Heart right ventricle (tissue), 16 donors: ENCODE data around the gene CFAP299. TPM values are rescaled to one million over a fixed set of nuclear protein-coding genes. Genes with fewer than 3 reads are reported as not detected.
A peak's percentile ranks its signal among the peaks of the same experiment; 100 is the strongest.
"Not testable (repeated sequence)": the region's sequence is repeated elsewhere in the genome, so short reads cannot be mapped to it uniquely, and the experiment has no call there.

ENCODE experiments used
- ATAC-seq, 8 donors: fragments of 200-7000 bp; cut with Tn5 transposase; one replicate each; pipeline ENCODE4 v1.9.1; 2020; ENCODE audit warnings: mild to moderate bottlenecking in 8 of 8, moderate library complexity in 8 of 8, moderate number of reproducible peaks in 1 of 8
- DNase-seq, 2 donors: peaks; one replicate each; pipeline ENCODE4 v3.0.0-alpha.2; 2020
- H3K27ac ChIP-seq, 10 donors: fragments of 200-600 bp; sonication (generic) in 2 of 10; one replicate each; pipeline versions ENCODE4 v1.5.0 to v1.8.0; 2020 to 2022; ENCODE audit warnings: mild to moderate bottlenecking in 3 of 10
- H3K27me3 ChIP-seq, 7 donors: fragments of 200-600 bp; one replicate each; pipeline ENCODE4 v1.8.0; 2021 to 2022; ENCODE audit warnings: mild to moderate bottlenecking in 2 of 7
- H3K36me3 ChIP-seq, 9 donors: fragments of 200-600 bp; sonication (generic) in 1 of 9; one replicate each; pipeline versions ENCODE4 v1.5.0 to v1.8.0; 2020 to 2022; ENCODE audit warnings: mild to moderate bottlenecking in 2 of 9
- H3K4me1 ChIP-seq, 9 donors: fragments of 200-600 bp; sonication (generic) in 1 of 9; one replicate each; pipeline versions ENCODE4 v1.5.0 to v1.8.0; 2020 to 2022; ENCODE audit warnings: mild to moderate bottlenecking in 4 of 9
- H3K4me3 ChIP-seq, 10 donors: fragments of 200-600 bp; sonication (generic) in 2 of 10; one replicate each; pipeline versions ENCODE4 v1.5.0 to v1.8.0; 2020 to 2022; ENCODE audit warnings: mild to moderate bottlenecking in 7 of 10, moderate library complexity in 2 of 10
- H3K9me3 ChIP-seq, 11 donors: fragments of 200-600 bp in 10 of 11; sonication (generic) in 2 of 11; one replicate each; pipeline versions ENCODE4 v1.5.0 to v1.8.0; 2013 to 2022; ENCODE audit warnings: mild to moderate bottlenecking in 2 of 11, control low read depth in 1 of 11, moderate library complexity in 1 of 11
- CTCF ChIP-seq, 9 donors: fragments of 200-600 bp; sonication (generic) in 2 of 9; IDR thresholded peaks; one replicate each; pipeline versions ENCODE4 v1.5.0 to v1.8.0; 2021 to 2022; ENCODE audit warnings: antibody characterized with exemption in 9 of 9, mild to moderate bottlenecking in 5 of 9, moderate library complexity in 1 of 9
- WGBS, 2 donors: extraction: QIAGEN DNeasy Blood & Tissue Kit; methylation state at CpG; one replicate each; pipeline ENCODE4 v1.1.7; 2013; ENCODE audit warnings: inconsistent platforms in 1 of 2; 5-methylcytosine and 5-hydroxymethylcytosine counted together
- intact Hi-C, 10 donors: fragments of 100-400 bp; cut with DNase I; formaldehyde crosslinking; loops; one replicate each; pipeline versions ENCODE4 v1.11.1 to v1.14.2; 2022
- long read RNA-seq, 3 donors: library from polyadenylated mRNA; unstranded; transcript quantifications; one replicate each; pipeline ENCODE4 v2.0.0, GENCODE V29; 2020 to 2021
- polyA plus RNA-seq, 2 donors: library from polyadenylated mRNA; stranded (reverse); fragments of 200-250 nt; gene quantifications; one replicate each; pipeline ENCODE4 v1.2.3, GENCODE V29; 2013
- total RNA-seq, 10 donors: library from RNA; stranded (reverse); fragmentation: NEBNext Ultra II Directional in 3 of 10; extraction: Animal tissue kit (Norgen Biotek cat#: 25700) in 3 of 10; gene quantifications; one replicate each; pipeline versions ENCODE4 v1.2.1 to v1.2.4, GENCODE V29; 2021 to 2023
- donor health status: Arrhythmogenic right ventricular cardiomyopathy.
- donor health status: ischemic (EF 13 %, LVEDD 7.1; RV severe dilation, severe dysfunction).
- donor health status: healthy with polysubstance abuse.
- donor health status: DM: no; HTN: yes; CAD: no.
- donor health status: DM: no; HTN: no; CAD: no.
- donor health status: ischemic (EF 25% LVEDD 6.9; RV normal size, moderate dysfunction).
- donor health status: ischemic (EF 25% LVEDD 5.7; RV mildly dilated, moderate dysfunction).
- donor health status: healthy.
- donor health status: DM: yes; HTN: yes; CAD: no.
- donor health status: Ischemic cardiomyopathy.
- donor health status: ischemic (EF 35%, LVEDD 5.7; RV mildly dilated, moderate dysfunction).
- donor health status: nonischemic (EF 11% LVEDD 7.7; RV severe dilation, severe dysfunction).
- donor health status: DM: yes; HTN: yes; CAD: no.
- donor health status: PGD.
- donor health status: ischemic (EF 29% LVEDD 5.4; RV normal size, mild dysfunction).
- donor health status: nonischemic (EF 23%, LVEDD 6.1; RV moderate dilation, normal function).

The CFAP299 gene
- total RNA-seq (under 1 TPM in 1 of 10 donors, not detected in 9; 0.93 TPM), polyA plus RNA-seq (not detected)
- long read RNA-seq, donor 1, result 0 reads
- long read RNA-seq, donor 2, result 0 reads
- long read RNA-seq, donor 3, partial matches to known transcripts, result 0 of 1 reads
- long read RNA-seq, donor 3, other reads (novel, unspliced or antisense), result 1 of 1 reads

DNA sequence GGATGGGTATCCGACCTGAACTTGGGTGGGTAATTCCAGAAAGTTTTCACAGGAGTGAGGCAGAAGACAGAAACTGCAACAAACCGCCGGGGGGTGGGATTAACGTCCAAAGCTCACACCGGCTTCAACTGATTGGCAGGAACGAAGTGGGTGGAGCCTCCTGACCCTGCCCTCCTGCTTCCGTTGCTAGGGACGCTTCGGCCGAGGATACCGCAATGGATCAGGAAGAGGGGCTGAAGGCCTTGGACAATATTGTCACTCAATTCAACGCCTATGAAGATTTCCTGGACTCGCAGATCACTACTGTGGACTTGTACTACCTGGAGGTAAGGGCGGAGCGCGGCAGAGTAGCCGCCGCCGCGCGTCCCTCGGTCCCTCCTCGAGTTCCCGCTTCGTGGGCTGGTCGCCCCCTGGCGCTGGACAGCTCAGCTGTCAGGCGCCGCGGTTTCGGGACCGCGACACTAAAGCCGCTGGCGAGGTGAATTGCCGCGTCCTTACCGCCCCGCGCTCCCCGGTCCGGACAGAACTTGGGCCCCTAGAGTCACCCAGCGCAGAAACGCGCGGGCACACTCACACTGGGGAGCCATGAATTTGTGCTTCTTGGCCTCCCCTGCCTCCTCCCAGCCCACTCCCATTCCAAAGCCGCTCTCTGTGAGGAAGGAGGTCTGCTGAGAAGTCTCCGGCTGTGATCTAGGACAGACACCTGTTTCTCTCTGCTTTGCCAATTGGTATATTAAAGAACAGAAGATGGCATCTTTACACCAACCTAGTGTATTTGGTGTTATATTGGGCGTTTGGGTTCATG lies at the start of gene CFAP299:
Gene CFAP299 (plus strand): TSS at position 177 of the 805 bp plus-strand sequence.
- intact Hi-C loops, result loop anchor here in 4 of 10 donors (5.0 to 10.0 kb wide), 3 partner anchors 153 to 1383 kb away; no protein-coding TSS in a partner anchor
- H3K36me3 ChIP-seq, result no peaks in the 10 kb centered on the region
- H3K4me3 ChIP-seq, result peak within 1 kb of the TSS; percentile 28 to 72 (median 58)
- TF ChIP-seq CTCF (IDR thresholded peaks at IDR 0.05), result peak in 7 of 9 donors; percentile 25 to 64 (median 51)
- DNase-seq (peak; percentile 70 to 74), ATAC-seq (peak; percentile 92 to 99 (median 96))
- peaks cover 0 to 16% (median 6%) of the 10 kb centered on the region in 9 donors for H3K4me1 ChIP-seq
- H3K27ac ChIP-seq, result no peak within 1 kb of the TSS
- peaks cover 0 to 46% (median 20%) of the 10 kb centered on the region in 7 donors for H3K27me3 ChIP-seq
- no peaks in the 10 kb centered on the region for H3K9me3 ChIP-seq
- 1% methylated on average over 49 of the region's 49 CpGs for WGBS, 2 donors

- peaks cover 0 to 17% (median 7%) of the 10 kb centered on the region in 7 donors for H3K27me3 ChIP-seq
- no peaks in the 10 kb centered on the region for H3K9me3 ChIP-seq
- intact Hi-C loops, result no loop called here
- H3K36me3 ChIP-seq, result no peaks in the 10 kb centered on the region
- H3K4me1 ChIP-seq, result no peaks in the 10 kb centered on the region
- no peak for DNase-seq
- WGBS, 2 donors, result 44% methylated on average over 7 of the region's 7 CpGs
- H3K27ac ChIP-seq, result no peak overlapping the region
- no peak overlapping the region for H3K4me3 ChIP-seq
- no peak for ATAC-seq
- no peak for TF ChIP-seq CTCF (IDR thresholded peaks at IDR 0.05)
Observed at GRCh38 chr4:80286451-80286850, 49.1 kb upstream of the CFAP299 start.

- H3K27me3 ChIP-seq, result peaks cover 0 to 19% (median 4%) of the 10 kb centered on the region in 7 donors
- H3K27ac ChIP-seq, ATAC-seq, H3K4me1 ChIP-seq, H3K36me3 ChIP-seq, intact Hi-C loops, H3K4me3 ChIP-seq, H3K9me3 ChIP-seq, DNase-seq: not testable (repeated sequence)
- 96% methylated on average over 2 of the region's 2 CpGs for WGBS, 2 donors
Observed at GRCh38 chr4:80290665-80291064, 44.9 kb upstream of the CFAP299 start.

DNA sequence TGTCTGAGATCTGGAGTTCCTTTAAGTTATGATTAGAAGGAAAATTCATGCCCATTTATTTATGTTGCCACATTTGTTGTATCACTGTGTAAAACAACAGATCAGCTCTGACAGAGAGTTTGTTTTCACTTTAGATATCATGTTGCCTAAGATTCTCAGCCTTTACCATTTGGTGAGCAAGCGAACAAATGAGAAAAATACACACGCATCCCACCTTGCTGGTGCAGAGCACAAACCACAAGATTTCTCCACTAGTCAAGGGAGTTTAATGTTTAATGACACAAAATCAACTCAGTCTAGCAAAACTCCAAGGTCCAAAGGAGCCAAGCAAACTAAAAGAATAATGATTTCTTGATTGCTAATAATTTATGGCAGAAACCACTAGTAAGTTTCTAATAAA lies 41.3 kb upstream of the CFAP299 start:
- WGBS, 2 donors, result 87 to 97% methylated on average over 2 of the region's 2 CpGs
- Histone ChIP-seq H3K36me3 (no peaks in the 10 kb centered on the region), H3K4me1 (no peaks in the 10 kb centered on the region), H3K27me3 (peaks cover 0 to 5% (median 0%) of the 10 kb centered on the region in 7 donors), H3K4me3 (no peak overlapping the region), H3K9me3 (no peaks in the 10 kb centered on the region), H3K27ac (no peak overlapping the region)
- DNase-seq (no peak), ATAC-seq (no peak)
- TF ChIP-seq CTCF (IDR thresholded peaks at IDR 0.05), result no peak
- intact Hi-C loops, result no loop called here
